HG02870 (cell line): Measurements from ENCODE around the gene TMEM63A.
"Not testable (repeated sequence)": the region's sequence is repeated elsewhere in the genome, so short reads cannot be mapped to it uniquely, and the experiment has no call there.

Experiments
- ATAC-seq: cut with Tn5 transposase; IDR thresholded peaks from one replicate; pipeline ENCODE4 v1.9.1; 2021; ENCODE audit warnings: mild to moderate bottlenecking, moderate library complexity; ENCODE audit not compliant: unreplicated experiment

TMEM63A gene

GRCh38 chr1:225846331-225847310 is 35.6 kb downstream of the TMEM63A start:
- ATAC-seq, result no peak

GRCh38 chr1:225845571-225846259 is 36.5 kb downstream of the TMEM63A start:
- ATAC-seq, result no peak

- no peak for ATAC-seq
These were observed 37.1 kb downstream of the TMEM63A start for GRCh38 chr1:225845097-225845496.

- ATAC-seq, result no peak
These were observed 37.7 kb downstream of the TMEM63A start for GRCh38 chr1:225844236-225845061.

- no peak for ATAC-seq
These were observed 38.8 kb downstream of the TMEM63A start for GRCh38 chr1:225843426-225843795.

- no peak for ATAC-seq
These were observed 39.3 kb downstream of the TMEM63A start for GRCh38 chr1:225842788-225843425.

GRCh38 chr1:225842074-225842473 is 40.1 kb downstream of the TMEM63A start:
- ATAC-seq, result no peak

GRCh38 chr1:225840713-225841112 is 41.5 kb downstream of the TMEM63A start:
- ATAC-seq, result no peak

GRCh38 chr1:225840223-225840610 is 42.0 kb downstream of the TMEM63A start:
- no peak for ATAC-seq

GRCh38 chr1:225838793-225839192 is 43.4 kb downstream of the TMEM63A start:
- ATAC-seq, result no peak

GRCh38 chr1:225836296-225836695 is 45.9 kb downstream of the TMEM63A start:
- ATAC-seq, result not testable (repeated sequence)

GRCh38 chr1:225835856-225836255 is 46.3 kb downstream of the TMEM63A start:
- no peak for ATAC-seq

GRCh38 chr1:225834417-225835329 is 47.5 kb downstream of the TMEM63A start:
- ATAC-seq, result no peak

- no peak for ATAC-seq
These were observed 51.3 kb downstream of the TMEM63A start for GRCh38 chr1:225830841-225831240.

- ATAC-seq, result no peak
These were observed 53.4 kb downstream of the TMEM63A start for GRCh38 chr1:225828706-225829345.

- ATAC-seq, result no peak
These were observed 55.1 kb downstream of the TMEM63A start for GRCh38 chr1:225827076-225827475.

GRCh38 chr1:225825607-225826007 is 56.6 kb downstream of the TMEM63A start:
- no peak for ATAC-seq

- ATAC-seq, result no peak
These were observed 57.1 kb downstream of the TMEM63A start for GRCh38 chr1:225825078-225825477.

GRCh38 chr1:225824533-225824941 is 57.6 kb downstream of the TMEM63A start:
- ATAC-seq, result no peak
